CD8-positive, alpha-beta memory T cell (primary cell): Measurements from ENCODE around the gene DSCAML1. TPM values are rescaled to one million over a fixed set of nuclear protein-coding genes. Genes with fewer than 3 reads are reported as not detected.
A peak's percentile ranks its signal among the peaks of the same experiment; 100 is the strongest.

Experiments
- CTCF ChIA-PET: fragments of 350-600 bp; sonication (Branson Sonifier 250); formaldehyde crosslinking; loops from one replicate; lab custom pipeline; 2021; ENCODE audit warnings: antibody characterized with exemption; lab: Charles Lee
- POLR2A ChIA-PET: fragments of 350-600 bp; sonication (Branson Sonifier 250); formaldehyde crosslinking; loops from one replicate; lab custom pipeline; 2021; ENCODE audit warnings: antibody characterized with exemption; lab: Charles Lee
- DNase-seq, 5 donors: peaks; one replicate each; pipeline versions ENCODE4 v3.0.0 to v3.0.0-alpha.2; 2020 to 2022; ENCODE audit warnings: mixed read lengths in 1 of 5
- H3K27ac ChIP-seq: one replicate; pipeline ENCODE4 v1.7.0; 2013; ENCODE audit warnings: low read depth, mild to moderate bottlenecking, low read length, moderate library complexity
- H3K27me3 ChIP-seq: 2 replicates; pipeline ENCODE4 v1.7.0; 2013; ENCODE audit warnings: low read length, mild to moderate bottlenecking; ENCODE audit not compliant: insufficient read depth, poor library complexity, severe bottlenecking
- H3K36me3 ChIP-seq: 2 replicates; pipeline ENCODE4 v1.7.0; 2013; ENCODE audit warnings: mild to moderate bottlenecking, low read length, moderate library complexity; ENCODE audit not compliant: insufficient read depth
- H3K4me1 ChIP-seq: 2 replicates; pipeline ENCODE4 v1.7.0; 2013; ENCODE audit warnings: mild to moderate bottlenecking, low read length, moderate library complexity; ENCODE audit not compliant: insufficient read depth
- H3K4me3 ChIP-seq: 2 replicates; pipeline ENCODE4 v1.7.0; 2013; ENCODE audit warnings: mild to moderate bottlenecking, low read length
- H3K9me3 ChIP-seq: 2 replicates; pipeline ENCODE4 v1.7.0; 2013; ENCODE audit warnings: mild to moderate bottlenecking, low read length
- H3K27ac Mint-ChIP-seq, 8 donors: one replicate each; pipeline ENCODE4 v1.8.0; 2020 to 2021; ENCODE audit warnings: mixed read lengths in 8 of 8, mild to moderate bottlenecking in 6 of 8, inconsistent platforms in 3 of 8, moderate library complexity in 3 of 8
- H3K27me3 Mint-ChIP-seq, 2 donors: one replicate each; pipeline ENCODE4 v1.8.0; 2020 to 2021; ENCODE audit warnings: mixed read lengths in 2 of 2, mild to moderate bottlenecking in 1 of 2, moderate library complexity in 1 of 2
- H3K36me3 Mint-ChIP-seq, 3 donors: one replicate each; pipeline ENCODE4 v1.8.0; 2020 to 2021; ENCODE audit warnings: mixed read lengths in 3 of 3, inconsistent platforms in 1 of 3, mild to moderate bottlenecking in 1 of 3
- H3K4me1 Mint-ChIP-seq, 3 donors: one replicate each; pipeline ENCODE4 v1.8.0; 2020 to 2021; ENCODE audit warnings: mixed read lengths in 3 of 3, inconsistent platforms in 1 of 3, mild to moderate bottlenecking in 1 of 3
- H3K4me3 Mint-ChIP-seq, 7 donors: one replicate each; pipeline ENCODE4 v1.8.0; 2020 to 2021; ENCODE audit warnings: mixed read lengths in 7 of 7, mild to moderate bottlenecking in 6 of 7, moderate library complexity in 4 of 7, inconsistent platforms in 2 of 7
- H3K9me3 Mint-ChIP-seq, 5 donors: one replicate each; pipeline ENCODE4 v1.8.0; 2020 to 2022; ENCODE audit warnings: mixed read lengths in 5 of 5, mild to moderate bottlenecking in 3 of 5, moderate library complexity in 2 of 5, inconsistent platforms in 1 of 5
- polyA plus RNA-seq: library from polyadenylated mRNA; unstranded; fragments of 300-500 nt; fragmentation: Illumina TruSeq; gene quantifications from one replicate; pipeline ENCODE4 v1.2.3, GENCODE V29; 2021
- total RNA-seq, 2 experiments: library from RNA; stranded (reverse); gene quantifications; one replicate each; pipeline ENCODE4 v1.2.3, GENCODE V29; 2021

The DSCAML1 gene
- total and polyA plus RNA-seq, 3 experiments from 2014 or later, result 0.48 to 0.91 TPM; not detected in 1

DNA sequence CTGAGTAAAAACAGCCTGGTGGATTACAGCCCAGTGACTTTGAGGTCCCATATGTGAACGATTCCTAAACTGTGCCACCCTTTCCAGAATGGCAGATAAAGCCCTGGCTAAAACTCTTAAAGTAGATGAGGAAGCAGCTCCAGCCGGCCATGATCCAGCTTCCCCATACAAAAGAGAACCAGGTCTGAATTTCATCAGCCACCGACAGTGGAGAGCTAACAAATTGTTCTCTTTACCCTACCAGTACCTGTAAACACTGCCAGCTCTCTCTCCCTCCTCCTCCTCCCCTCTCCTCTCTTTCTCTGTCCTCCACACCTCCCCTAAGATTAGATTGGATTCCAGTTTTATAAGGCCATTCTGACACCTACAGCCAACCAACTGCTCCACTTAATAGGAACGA is 176.9 kb downstream of the DSCAML1 start:
- ChIA-PET POLR2A (no interaction called here), CTCF (no interaction called here)
- H3K9me3 Mint-ChIP-seq, result peaks cover 0 to 13% (median 9%) of the 10 kb centered on the region in 5 donors
- Histone ChIP-seq H3K27ac (no peak overlapping the region), H3K9me3 (no peaks in the 10 kb centered on the region), H3K36me3 (no peaks in the 10 kb centered on the region), H3K27me3 (no peaks in the 10 kb centered on the region), H3K4me1 (no peaks in the 10 kb centered on the region), H3K4me3 (no peak overlapping the region)
- peak overlapping the region in 1 of 8 donors; percentile 66 for H3K27ac Mint-ChIP-seq
- no peak overlapping the region for H3K4me3 Mint-ChIP-seq
- peaks cover 3 to 11% of the 10 kb centered on the region in 2 donors for H3K27me3 Mint-ChIP-seq
- no peaks in the 10 kb centered on the region for H3K4me1 Mint-ChIP-seq
- H3K36me3 Mint-ChIP-seq, result no peaks in the 10 kb centered on the region
- no peak for DNase-seq

DNA sequence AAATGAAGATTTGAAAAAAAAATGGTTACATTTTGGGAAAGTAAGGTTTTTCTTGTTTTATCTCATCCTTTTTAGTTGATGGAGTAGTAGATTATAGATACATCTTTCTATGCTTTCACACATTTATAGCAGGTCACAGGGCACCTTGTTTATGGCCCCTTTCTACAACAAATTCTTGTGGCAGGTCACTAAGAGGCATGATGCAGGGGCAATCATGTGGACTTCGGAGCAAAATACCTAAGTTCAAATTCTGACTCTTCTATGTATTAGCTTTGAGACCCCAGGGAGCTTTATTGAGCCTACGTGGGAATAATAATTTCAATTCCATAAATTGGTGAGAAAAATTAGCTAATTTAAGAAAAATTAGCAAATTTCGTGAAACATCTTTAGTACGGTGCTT is 177.4 kb downstream of the DSCAML1 start:
- peaks cover 3 to 14% of the 10 kb centered on the region in 2 donors for H3K27me3 Mint-ChIP-seq
- no peaks in the 10 kb centered on the region for H3K4me1 Mint-ChIP-seq
- H3K9me3 ChIP-seq, result no peaks in the 10 kb centered on the region
- ChIA-PET POLR2A (no interaction called here), CTCF (no interaction called here)
- no peak overlapping the region for H3K27ac Mint-ChIP-seq
- no peak overlapping the region for H3K4me3 Mint-ChIP-seq
- H3K27ac ChIP-seq, result no peak overlapping the region
- no peak overlapping the region for H3K4me3 ChIP-seq
- H3K36me3 Mint-ChIP-seq, result no peaks in the 10 kb centered on the region
- H3K9me3 Mint-ChIP-seq, result peaks cover 0 to 13% (median 9%) of the 10 kb centered on the region in 5 donors
- H3K27me3 ChIP-seq, result no peaks in the 10 kb centered on the region
- no peaks in the 10 kb centered on the region for H3K36me3 ChIP-seq
- H3K4me1 ChIP-seq, result no peaks in the 10 kb centered on the region
- DNase-seq, result no peak

DNA sequence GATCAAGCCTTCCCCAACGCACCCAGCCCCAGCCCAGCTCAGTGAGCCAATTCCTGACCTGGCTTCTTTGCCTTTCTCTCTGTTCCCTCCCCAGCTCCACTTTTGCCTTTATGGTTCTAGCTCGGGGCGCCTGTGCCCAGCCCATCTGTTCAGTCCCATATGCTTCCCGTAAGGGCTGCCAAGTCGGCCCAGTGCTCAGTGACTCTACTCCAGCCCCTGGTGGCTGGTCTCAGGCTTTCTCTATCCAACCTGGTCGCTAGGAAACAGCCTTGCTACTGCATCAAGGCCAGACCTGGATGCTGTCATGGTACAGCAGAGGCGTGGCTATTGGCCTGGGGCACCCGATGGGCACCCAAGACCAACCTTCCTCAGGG is 178.0 kb downstream of the DSCAML1 start:
- ChIA-PET POLR2A (no interaction called here), CTCF (no interaction called here)
- no peaks in the 10 kb centered on the region for H3K36me3 Mint-ChIP-seq
- Histone ChIP-seq H3K9me3 (no peaks in the 10 kb centered on the region), H3K36me3 (no peaks in the 10 kb centered on the region), H3K4me1 (no peaks in the 10 kb centered on the region), H3K27me3 (no peaks in the 10 kb centered on the region), H3K4me3 (no peak overlapping the region), H3K27ac (no peak overlapping the region)
- H3K4me3 Mint-ChIP-seq, result no peak overlapping the region
- no peaks in the 10 kb centered on the region for H3K4me1 Mint-ChIP-seq
- H3K27me3 Mint-ChIP-seq, result peaks cover 5 to 18% of the 10 kb centered on the region in 2 donors
- H3K9me3 Mint-ChIP-seq, result peaks cover 0 to 13% (median 9%) of the 10 kb centered on the region in 5 donors
- H3K27ac Mint-ChIP-seq, result peak overlapping the region in 1 of 8 donors; percentile 4
- DNase-seq, result no peak

DNA sequence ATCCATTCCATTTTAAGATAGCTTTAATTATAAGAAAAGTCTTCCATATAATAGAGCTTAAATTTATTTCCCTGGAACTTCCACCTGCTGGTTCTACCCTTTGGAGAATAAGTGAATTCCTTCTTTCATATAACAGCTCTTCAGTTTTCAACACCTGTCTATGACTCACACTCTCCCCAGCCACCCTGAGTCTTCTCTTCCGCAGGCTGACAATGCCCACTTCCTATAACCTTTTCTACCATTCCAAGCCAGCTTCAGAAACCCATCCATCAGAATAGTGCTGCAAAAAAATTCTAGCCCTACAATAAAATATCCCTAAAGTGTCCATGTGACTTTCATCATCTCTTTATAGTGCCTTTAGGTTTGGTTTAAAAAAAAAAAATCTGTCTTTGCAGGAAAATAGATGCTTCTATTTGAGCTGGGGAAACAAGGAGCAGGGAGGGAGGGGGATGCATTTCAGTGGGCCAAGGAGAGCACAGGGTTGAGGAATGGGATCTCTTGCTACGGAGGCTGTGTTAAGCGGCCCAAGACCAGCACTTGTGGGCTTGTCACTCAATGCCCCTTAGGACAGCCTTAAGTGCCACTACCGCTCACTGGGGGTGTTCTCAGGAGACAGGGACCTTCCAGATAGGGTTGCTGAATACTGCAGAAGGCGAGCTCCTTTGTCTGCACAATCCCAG is 178.6 kb downstream of the DSCAML1 start:
- Mint-ChIP-seq H3K27me3 (peaks cover 3 to 18% of the 10 kb centered on the region in 2 donors), H3K27ac (peak overlapping the region in 1 of 8 donors; percentile 4), H3K4me1 (no peaks in the 10 kb centered on the region), H3K9me3 (peaks cover 0 to 13% (median 9%) of the 10 kb centered on the region in 5 donors), H3K36me3 (no peaks in the 10 kb centered on the region), H3K4me3 (no peak overlapping the region)
- no peaks in the 10 kb centered on the region for H3K4me1 ChIP-seq
- no peak overlapping the region for H3K4me3 ChIP-seq
- no peak for DNase-seq
- no peaks in the 10 kb centered on the region for H3K36me3 ChIP-seq
- ChIA-PET CTCF (no interaction called here), POLR2A (no interaction called here)
- H3K27me3 ChIP-seq, result no peaks in the 10 kb centered on the region
- no peaks in the 10 kb centered on the region for H3K9me3 ChIP-seq
- no peak overlapping the region for H3K27ac ChIP-seq

DNA sequence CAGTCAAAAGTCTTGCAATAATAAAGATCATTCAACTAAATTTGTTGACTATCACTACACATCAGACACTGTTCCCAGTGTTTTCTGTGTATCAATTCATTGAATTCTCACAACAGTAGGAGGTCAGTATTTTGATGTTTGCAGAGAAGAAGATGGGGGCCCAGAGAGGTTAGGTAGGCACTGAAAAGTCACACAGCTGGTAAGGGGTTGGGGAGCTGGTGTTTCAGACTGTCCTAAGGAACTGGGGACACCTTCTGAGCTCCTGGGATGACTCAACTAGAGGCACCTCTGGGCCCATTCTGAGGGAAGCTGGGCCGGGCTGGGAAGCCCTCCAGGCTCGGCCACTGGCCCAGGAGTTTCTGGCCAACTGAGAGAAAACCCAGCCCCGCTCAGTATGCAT is 180.0 kb downstream of the DSCAML1 start:
- no peak overlapping the region for H3K27ac Mint-ChIP-seq
- H3K27ac ChIP-seq, result no peak overlapping the region
- no peak overlapping the region for H3K4me3 ChIP-seq
- no peaks in the 10 kb centered on the region for H3K4me1 ChIP-seq
- no peaks in the 10 kb centered on the region for H3K36me3 Mint-ChIP-seq
- peaks cover 0 to 9% (median 7%) of the 10 kb centered on the region in 5 donors for H3K9me3 Mint-ChIP-seq
- H3K36me3 ChIP-seq, result no peaks in the 10 kb centered on the region
- H3K9me3 ChIP-seq, result no peaks in the 10 kb centered on the region
- H3K27me3 Mint-ChIP-seq, result peaks cover 3 to 16% of the 10 kb centered on the region in 2 donors
- POLR2A ChIA-PET, result no interaction called here
- H3K4me1 Mint-ChIP-seq, result no peaks in the 10 kb centered on the region
- DNase-seq, result no peak
- CTCF ChIA-PET, result no interaction called here
- no peaks in the 10 kb centered on the region for H3K27me3 ChIP-seq
- no peak overlapping the region for H3K4me3 Mint-ChIP-seq

DNA sequence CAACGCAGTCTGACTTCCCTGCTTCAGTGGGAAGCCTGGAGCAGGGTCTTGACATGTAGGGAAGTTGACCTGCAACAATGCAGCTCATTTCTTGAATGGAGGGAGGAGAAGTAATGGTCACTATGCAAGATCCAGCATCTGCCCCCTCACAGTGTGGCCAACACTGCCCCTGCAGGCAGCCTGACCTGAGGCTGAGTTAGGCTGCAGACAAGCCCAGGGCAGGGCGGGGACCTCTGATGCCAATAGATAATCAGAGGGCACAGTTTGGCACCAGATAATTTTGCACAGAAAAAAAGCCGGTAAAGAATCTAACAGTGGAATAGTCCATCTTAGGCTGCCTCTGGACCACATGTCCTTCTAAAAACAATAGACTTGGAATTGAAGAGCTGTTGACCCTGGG is 182.3 kb downstream of the DSCAML1 start:
- Histone ChIP-seq H3K9me3 (no peaks in the 10 kb centered on the region), H3K4me1 (no peaks in the 10 kb centered on the region), H3K36me3 (no peaks in the 10 kb centered on the region), H3K4me3 (no peak overlapping the region), H3K27ac (no peak overlapping the region), H3K27me3 (no peaks in the 10 kb centered on the region)
- H3K27ac Mint-ChIP-seq, result no peak overlapping the region
- H3K9me3 Mint-ChIP-seq, result no peaks in the 10 kb centered on the region
- ChIA-PET POLR2A (no interaction called here), CTCF (no interaction called here)
- peaks cover 13 to 20% of the 10 kb centered on the region in 2 donors for H3K27me3 Mint-ChIP-seq
- DNase-seq, result no peak
- peaks cover 2 to 12% (median 6%) of the 10 kb centered on the region in 3 donors for H3K4me1 Mint-ChIP-seq
- H3K4me3 Mint-ChIP-seq, result no peak overlapping the region
- H3K36me3 Mint-ChIP-seq, result no peaks in the 10 kb centered on the region

DNA sequence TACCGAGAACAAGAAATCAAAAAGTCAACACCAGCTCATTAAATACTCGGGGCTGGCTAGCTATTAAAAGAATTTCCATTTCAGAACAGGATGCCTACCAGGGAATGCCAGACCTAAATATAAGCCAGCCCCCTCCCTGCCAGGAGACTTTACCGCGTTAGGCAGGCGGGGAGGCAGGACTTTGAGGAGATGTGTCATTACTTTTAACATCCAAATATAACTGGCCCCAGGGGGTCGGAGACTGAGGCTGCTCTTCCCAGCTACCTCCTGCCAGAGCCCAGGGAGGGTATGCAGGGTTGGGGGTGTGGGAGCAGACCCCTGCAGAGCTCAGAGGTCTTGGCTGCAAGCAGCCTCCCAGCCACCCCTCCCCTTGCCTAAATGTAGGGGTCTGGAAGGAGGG is 183.5 kb downstream of the DSCAML1 start:
- no peaks in the 10 kb centered on the region for H3K9me3 Mint-ChIP-seq

DNA sequence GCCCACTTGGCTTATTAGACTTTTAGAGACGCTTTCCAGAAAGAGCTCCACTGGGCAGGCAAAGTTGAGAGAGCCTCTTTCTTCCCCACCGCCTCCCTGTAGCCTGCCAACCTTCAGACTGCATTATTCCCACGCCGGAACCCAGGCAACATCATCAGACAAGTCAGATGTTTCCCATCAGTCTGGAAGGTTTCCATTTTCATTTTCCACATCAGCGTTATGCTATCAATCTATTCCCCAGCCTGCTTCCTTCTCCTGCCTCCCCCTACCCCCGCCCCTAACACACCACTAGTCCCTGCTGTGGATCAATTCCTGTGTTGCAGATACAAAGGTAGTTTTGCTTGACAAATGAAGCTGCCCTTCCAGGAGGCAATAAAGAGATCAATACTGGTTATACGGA is 184.8 kb downstream of the DSCAML1 start:
- Histone ChIP-seq H3K27ac (no peak overlapping the region), H3K27me3 (no peaks in the 10 kb centered on the region), H3K36me3 (no peaks in the 10 kb centered on the region), H3K9me3 (no peaks in the 10 kb centered on the region), H3K4me1 (no peaks in the 10 kb centered on the region), H3K4me3 (no peak overlapping the region)
- no peaks in the 10 kb centered on the region for H3K36me3 Mint-ChIP-seq
- no peaks in the 10 kb centered on the region for H3K9me3 Mint-ChIP-seq
- peaks cover 2 to 14% (median 7%) of the 10 kb centered on the region in 3 donors for H3K4me1 Mint-ChIP-seq
- no peak for DNase-seq
- ChIA-PET POLR2A (no interaction called here), CTCF (interaction anchor here (0.9 kb wide), 1 partner anchor 9 kb away, joined by 3 read pairs; no protein-coding TSS in a partner anchor)
- H3K27me3 Mint-ChIP-seq, result peaks cover 13 to 14% of the 10 kb centered on the region in 2 donors
- no peak overlapping the region for H3K4me3 Mint-ChIP-seq
- H3K27ac Mint-ChIP-seq, result no peak overlapping the region

More for the DNA sequence above, 183.5 kb downstream of the DSCAML1 start:
- no peaks in the 10 kb centered on the region for H3K27me3 ChIP-seq
- H3K4me1 ChIP-seq, result no peaks in the 10 kb centered on the region
- no peak for DNase-seq
- H3K4me3 Mint-ChIP-seq, result no peak overlapping the region
- H3K27ac Mint-ChIP-seq, result no peak overlapping the region
- no peaks in the 10 kb centered on the region for H3K36me3 ChIP-seq
- no peaks in the 10 kb centered on the region for H3K9me3 ChIP-seq
- H3K27me3 Mint-ChIP-seq, result peaks cover 13 to 18% of the 10 kb centered on the region in 2 donors
- H3K4me1 Mint-ChIP-seq, result peaks cover 2 to 12% (median 7%) of the 10 kb centered on the region in 3 donors
- ChIA-PET CTCF (no interaction called here), POLR2A (no interaction called here)
- no peak overlapping the region for H3K27ac ChIP-seq
- no peak overlapping the region for H3K4me3 ChIP-seq
- no peaks in the 10 kb centered on the region for H3K36me3 Mint-ChIP-seq
